Measurements from ENCODE around the gene RPTN.

RPTN gene

GRCh38 chr1:152112885-152113432, 46.1 kb downstream of the RPTN start:
- in situ Hi-C loops (cut with HindIII; ENCODE audit: low sequenced_read_pairs): no loop called here

GRCh38 chr1:152112101-152112884, 46.7 kb downstream of the RPTN start:
- in situ Hi-C loops (cut with HindIII; ENCODE audit: low sequenced_read_pairs): no loop called here

DNA sequence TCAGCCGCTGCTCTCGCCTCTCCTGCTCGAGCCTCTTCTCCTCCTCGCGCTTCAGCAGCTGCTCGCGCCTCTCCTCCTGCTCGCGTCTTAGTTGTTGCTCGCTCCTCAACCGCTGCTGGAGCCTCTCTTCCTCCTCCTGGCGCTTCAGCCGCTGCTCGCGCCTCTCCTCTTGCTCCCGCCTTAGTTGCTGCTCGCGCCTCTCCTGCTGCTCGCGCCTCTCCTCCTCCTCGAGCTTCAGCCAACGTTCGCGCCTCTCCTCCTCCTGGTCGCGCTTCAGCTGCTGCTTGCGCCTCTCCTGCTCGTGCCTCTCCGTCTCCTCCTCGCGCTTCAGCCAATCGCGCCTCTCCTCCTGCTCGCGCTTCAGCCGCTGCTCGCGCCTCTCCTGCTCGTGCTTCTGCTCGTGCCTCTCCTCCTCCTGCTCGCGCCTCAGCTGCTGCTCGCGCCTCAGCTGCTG, 47.5 kb downstream of the RPTN start:
- in situ Hi-C loops (cut with HindIII; ENCODE audit: low sequenced_read_pairs): no loop called here

DNA sequence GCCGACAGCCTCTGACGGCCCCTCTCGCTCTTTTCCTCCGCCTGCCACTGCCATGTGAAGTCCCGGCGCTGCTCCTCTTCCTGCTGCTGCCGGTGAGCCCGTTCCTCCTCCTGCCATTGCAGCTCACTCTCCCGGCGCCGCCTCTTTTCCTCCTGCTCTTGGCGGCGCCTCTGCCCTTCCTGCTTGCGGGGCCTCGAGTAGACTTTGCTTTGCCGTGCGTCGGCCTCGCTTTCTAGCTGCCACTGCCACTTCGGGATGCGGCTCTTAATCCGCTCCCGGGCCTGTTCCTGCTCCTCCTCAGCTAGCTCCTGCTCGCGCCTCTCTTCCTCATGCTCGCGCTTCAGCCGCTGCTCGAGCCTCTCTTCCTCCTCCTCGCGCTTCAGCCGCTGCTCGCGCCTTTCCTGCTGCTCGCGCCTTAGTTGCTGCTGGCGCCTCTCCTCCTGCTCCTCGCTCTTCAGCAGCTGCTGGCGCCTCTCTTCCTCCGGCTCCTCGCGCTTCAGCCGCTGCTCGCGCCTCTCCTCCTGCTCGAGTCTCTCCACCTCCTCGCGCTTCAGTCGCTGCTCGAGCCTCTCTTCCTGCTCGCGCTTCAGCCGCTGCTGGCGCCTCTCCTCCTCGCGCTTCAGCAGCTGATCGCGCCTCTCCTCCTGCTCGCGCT, 48.0 kb downstream of the RPTN start:
- in situ Hi-C loops (cut with HindIII; ENCODE audit: low sequenced_read_pairs): no loop called here

DNA sequence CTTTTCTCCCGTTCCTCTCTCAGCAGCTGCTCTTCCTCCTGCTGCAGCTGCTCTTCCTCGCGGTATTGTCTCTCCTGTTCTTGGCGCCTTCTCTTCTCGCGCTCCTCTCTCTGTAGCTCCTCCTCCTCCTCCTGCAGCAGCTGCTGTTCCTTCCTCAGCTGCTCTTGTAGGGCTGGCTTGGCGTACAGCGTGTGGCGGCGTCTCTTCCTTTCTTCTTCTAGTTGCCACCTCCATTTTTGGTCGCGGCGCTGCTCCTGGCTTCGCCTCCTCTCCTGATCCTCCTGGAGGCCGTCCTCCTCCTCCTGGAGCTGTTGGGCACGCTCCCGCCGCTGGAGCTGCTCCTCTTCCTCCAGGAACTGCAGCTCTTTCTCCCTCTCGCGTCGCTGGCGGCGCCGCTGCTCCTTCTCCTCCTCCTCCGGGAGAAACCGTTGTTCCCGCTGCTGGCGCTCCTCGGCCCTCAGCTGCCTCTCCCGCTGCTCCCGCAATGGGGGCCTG, 48.6 kb downstream of the RPTN start:
- in situ Hi-C loops (cut with HindIII; ENCODE audit: low sequenced_read_pairs): no loop called here

GRCh38 chr1:152109998-152110294, 49.1 kb downstream of the RPTN start:
- in situ Hi-C loops (cut with HindIII; ENCODE audit: low sequenced_read_pairs): no loop called here

DNA sequence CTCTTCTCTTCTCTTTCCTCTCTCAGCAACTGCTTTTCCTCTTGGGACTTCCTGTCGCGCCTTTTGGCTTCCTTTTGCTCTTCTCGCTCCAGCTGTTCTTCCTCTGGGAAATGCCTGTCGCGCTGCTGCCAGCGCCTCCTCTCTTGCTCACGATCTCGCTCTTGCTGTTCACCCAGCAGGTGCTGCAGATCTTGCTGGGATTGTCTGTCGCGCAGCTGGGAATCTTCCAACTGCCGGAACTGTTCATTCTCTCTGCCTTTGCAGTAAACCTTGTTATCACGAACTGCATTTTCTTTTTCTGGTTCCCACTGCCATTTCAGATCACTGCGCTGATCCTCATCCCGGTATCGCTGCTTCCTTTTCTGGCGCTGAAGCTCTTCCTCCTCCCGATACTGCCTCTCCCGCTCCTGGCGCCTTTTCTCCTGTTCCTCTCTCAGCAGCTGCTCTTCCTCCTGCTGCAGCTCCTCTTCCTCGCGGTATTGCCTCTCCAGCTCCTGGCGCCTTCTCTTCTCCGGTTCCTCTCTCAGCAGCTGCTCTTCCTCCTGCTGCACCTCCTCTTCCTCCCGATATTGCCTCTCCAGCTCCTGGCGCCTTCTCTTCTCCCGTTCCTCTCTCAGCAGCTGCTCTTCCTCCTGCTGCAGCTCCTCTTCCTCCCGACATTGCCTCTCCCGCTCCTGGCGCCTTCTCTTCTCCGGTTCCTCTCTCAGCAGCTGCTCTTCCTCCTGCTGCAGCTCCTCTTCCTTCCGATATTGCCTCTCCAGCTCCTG, 49.6 kb downstream of the RPTN start:
- in situ Hi-C loops (cut with HindIII; ENCODE audit: low sequenced_read_pairs): no loop called here

DNA sequence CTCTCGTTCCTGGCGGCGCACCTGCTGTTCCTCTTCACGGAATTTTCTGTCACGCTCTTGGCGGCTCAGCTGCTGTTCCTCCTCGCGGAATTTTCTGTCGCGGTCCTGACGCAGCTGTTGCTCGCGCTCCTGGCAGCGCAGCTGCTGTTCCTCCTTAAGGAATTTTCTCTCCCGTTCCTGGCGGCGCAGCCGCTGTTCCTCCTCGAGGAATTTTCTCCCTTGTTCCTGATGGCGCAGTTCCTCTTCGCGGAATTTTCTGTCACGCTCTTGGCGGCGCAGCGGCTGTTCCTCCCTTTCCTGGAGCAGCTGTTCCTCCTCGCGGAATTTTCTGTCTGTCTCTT, 50.2 kb downstream of the RPTN start:
- in situ Hi-C loops (cut with HindIII; ENCODE audit: low sequenced_read_pairs): no loop called here

GRCh38 chr1:152107984-152108881, 50.8 kb downstream of the RPTN start:
- in situ Hi-C loops (cut with HindIII; ENCODE audit: low sequenced_read_pairs): no loop called here

DNA sequence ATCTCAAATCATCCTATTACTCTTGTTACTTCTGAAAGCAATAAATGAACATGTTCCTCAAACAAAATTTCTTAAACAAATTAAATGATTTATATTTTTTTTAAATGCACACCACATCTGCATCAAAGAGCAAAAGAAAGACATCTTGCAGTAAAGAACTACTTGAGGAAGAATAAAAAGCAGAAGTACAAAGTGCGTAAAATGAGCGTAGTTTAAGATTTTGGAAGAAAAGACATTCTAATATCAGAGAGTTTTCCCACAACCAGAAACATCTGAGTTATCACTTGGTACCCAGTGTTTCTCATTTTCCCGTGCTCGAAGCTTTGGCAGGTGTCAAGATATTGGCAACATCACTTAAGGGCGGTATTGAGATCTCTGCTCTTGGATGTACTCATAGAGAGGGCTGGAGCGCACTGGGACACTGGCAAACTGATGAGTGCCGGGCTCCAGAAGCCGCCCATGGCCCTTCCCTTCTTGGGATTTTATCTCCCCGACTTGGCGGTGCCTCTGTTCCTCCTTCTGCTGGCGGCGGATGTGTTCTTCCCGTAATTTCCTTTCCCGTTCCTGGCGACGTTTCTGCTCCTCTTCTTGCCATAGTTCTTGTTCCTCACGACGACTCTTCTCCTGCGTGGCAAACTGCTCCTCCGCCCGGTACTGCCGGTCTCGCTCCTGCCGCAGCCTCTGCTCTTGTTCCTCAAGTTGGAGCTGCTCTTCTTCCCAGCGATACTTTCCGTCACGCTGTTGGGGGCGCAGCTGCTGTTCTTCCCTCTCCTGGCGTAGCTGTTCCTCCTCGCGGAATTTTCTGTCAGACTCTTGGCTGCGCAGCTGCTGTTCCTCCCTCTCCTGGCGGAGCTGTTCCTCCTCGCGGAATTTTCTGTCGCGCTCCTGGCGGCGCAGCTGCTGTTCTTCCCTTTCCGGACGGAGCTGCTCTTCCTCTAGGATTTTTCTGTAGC, 51.7 kb downstream of the RPTN start:
- in situ Hi-C loops (cut with HindIII; ENCODE audit: low sequenced_read_pairs): no loop called here

GRCh38 chr1:152104854-152105253, 54.2 kb downstream of the RPTN start:
- in situ Hi-C loops (cut with HindIII; ENCODE audit: low sequenced_read_pairs): no loop called here
